Measurements from ENCODE around the gene ZNF398.

DNA sequence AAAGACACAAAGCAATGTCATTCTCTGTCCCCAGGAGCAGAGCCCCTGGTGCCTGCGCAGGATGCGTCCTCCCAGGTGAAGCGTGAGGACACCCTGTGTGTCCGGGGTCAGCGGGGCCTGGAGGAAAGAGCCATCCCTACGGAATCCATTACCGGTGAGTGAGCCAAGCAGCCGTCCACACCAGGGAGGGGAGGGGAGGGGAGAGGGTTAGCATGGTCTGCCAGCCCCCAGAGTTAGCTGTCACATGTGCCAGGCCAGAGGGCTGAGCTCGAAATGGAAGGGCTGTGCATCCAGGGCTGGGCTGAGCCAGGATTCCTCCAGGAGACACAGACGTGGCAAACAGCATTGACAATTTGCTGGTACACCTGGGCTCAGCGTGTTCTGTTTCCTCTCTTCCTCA, 63.3 kb downstream of the ZNF398 start:
- TF ChIP-seq, protein P1, sequence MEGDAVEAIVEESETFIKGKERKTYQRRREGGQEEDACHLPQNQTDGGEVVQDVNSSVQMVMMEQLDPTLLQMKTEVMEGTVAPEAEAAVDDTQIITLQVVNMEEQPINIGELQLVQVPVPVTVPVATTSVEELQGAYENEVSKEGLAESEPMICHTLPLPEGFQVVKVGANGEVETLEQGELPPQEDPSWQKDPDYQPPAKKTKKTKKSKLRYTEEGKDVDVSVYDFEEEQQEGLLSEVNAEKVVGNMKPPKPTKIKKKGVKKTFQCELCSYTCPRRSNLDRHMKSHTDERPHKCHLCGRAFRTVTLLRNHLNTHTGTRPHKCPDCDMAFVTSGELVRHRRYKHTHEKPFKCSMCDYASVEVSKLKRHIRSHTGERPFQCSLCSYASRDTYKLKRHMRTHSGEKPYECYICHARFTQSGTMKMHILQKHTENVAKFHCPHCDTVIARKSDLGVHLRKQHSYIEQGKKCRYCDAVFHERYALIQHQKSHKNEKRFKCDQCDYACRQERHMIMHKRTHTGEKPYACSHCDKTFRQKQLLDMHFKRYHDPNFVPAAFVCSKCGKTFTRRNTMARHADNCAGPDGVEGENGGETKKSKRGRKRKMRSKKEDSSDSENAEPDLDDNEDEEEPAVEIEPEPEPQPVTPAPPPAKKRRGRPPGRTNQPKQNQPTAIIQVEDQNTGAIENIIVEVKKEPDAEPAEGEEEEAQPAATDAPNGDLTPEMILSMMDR (IDR thresholded peaks at IDR 0.05; ENCODE audit: low read length): no peak
- TF ChIP-seq EZH2 (IDR thresholded peaks at IDR 0.05; ENCODE audit: borderline replicate concordance, low read length): no peak
